ENCODE data around the gene MTRFR. TPM values are rescaled to one million over a fixed set of nuclear protein-coding genes. Genes with fewer than 3 reads are reported as not detected.

Gene MTRFR
- total RNA-seq, 4 donors from 2014 or later = 9.2 to 25.8 (median 12.9) TPM

GRCh38 chr12:123306200-123306599 lies 73.0 kb downstream of the MTRFR start:
- Histone ChIP-seq H3K27ac (no peak overlapping the region), H3K4me3 (no peak overlapping the region), H3K9me3 (no peaks in the 10 kb centered on the region), H3K27me3 (no peaks in the 10 kb centered on the region), H3K4me1 (no peaks in the 10 kb centered on the region), H3K36me3 (peaks cover 4 to 98% of the 10 kb centered on the region in 2 donors)
- TF ChIP-seq POLR2AphosphoS5 (IDR thresholded peaks at IDR 0.05) (no peak), CTCF (IDR thresholded peaks at IDR 0.05) (no peak), POLR2A (IDR thresholded peaks at IDR 0.05) (no peak), EP300 (IDR thresholded peaks at IDR 0.05) (no peak)
- 88 to 90% methylated on average over 3 of the region's 3 CpGs for WGBS, 2 donors (ENCODE audit: low coverage in 1 of 2)
- ATAC-seq = no peak

Small RNA genes lying within 50 kb of the gene (small RNA-seq; reads per million reads assigned to genes)
- 0.18 to 3.8 (median 0.94) reads per million in 4 donors for gene RNA5SP375

Other genes starting within 250 kb of the MTRFR start
- gene PITPNM2, start 82.3 kb upstream of the MTRFR start, total RNA-seq = 10 to 100 TPM in 3 of 4 donors, 1 to 10 TPM in 1; 9.9 to 20.4 (median 16.4) TPM
- gene MPHOSPH9, start 295 bp upstream of the MTRFR start, total RNA-seq = 10 to 100 TPM; 11.5 to 26.8 (median 14.7) TPM
- gene CDK2AP1, start 38.4 kb downstream of the MTRFR start, total RNA-seq = 100 to 1,000 TPM in 3 of 4 donors, 10 to 100 TPM in 1; 94.9 to 203 (median 143) TPM
- gene SBNO1, start 131.4 kb downstream of the MTRFR start, total RNA-seq = 10 to 100 TPM; 25.3 to 35.7 (median 33.2) TPM
- 100 to 1,000 TPM in 1 of 4 donors, 10 to 100 TPM in 3; 46.1 to 126 (median 54.8) TPM for gene KMT5A, start 150.7 kb downstream of the MTRFR start, total RNA-seq
- gene RILPL2, start 203.2 kb downstream of the MTRFR start, total RNA-seq = 1 to 10 TPM; 6.2 to 9.2 (median 7.9) TPM
- gene SNRNP35, start 224.7 kb downstream of the MTRFR start, total RNA-seq = 10 to 100 TPM; 16.3 to 17.6 (median 17.5) TPM

All from gastroesophageal sphincter (tissue), 4 donors.